Smooth muscle cell (in vitro differentiated cells): ENCODE results near the gene COX19. TPM values are rescaled to one million over a fixed set of nuclear protein-coding genes. Genes with fewer than 3 reads are reported as not detected.

Experiments used
- DNase-seq: peaks from one replicate; lab custom pipeline; 2025; ENCODE audit not compliant: unreplicated experiment; lab: John Stamatoyannopoulos, UW
- H2AFZ ChIP-seq: fragments of 200-600 bp; sonication (generic); 2 replicates; pipeline ENCODE4 v1.6.0; 2016; ENCODE audit warnings: antibody characterized with exemption, low read depth, mild to moderate bottlenecking
- H3F3A ChIP-seq: fragments of 200-600 bp; sonication (generic); 2 replicates; pipeline ENCODE4 v1.6.0; 2017; ENCODE audit warnings: antibody characterized with exemption, low read depth
- H3K27ac ChIP-seq: fragments of 200-600 bp; sonication (generic); 2 replicates; pipeline ENCODE4 v1.5.1; 2016; ENCODE audit warnings: low read depth, mild to moderate bottlenecking
- H3K27me3 ChIP-seq: fragments of 200-600 bp; sonication (generic); 2 replicates; pipeline ENCODE4 v1.6.1; 2016; ENCODE audit warnings: low read depth, mild to moderate bottlenecking
- H3K36me3 ChIP-seq: fragments of 200-600 bp; sonication (generic); 2 replicates; pipeline ENCODE4 v1.5.1; 2016; ENCODE audit warnings: low read depth
- H3K4me1 ChIP-seq: fragments of 200-600 bp; sonication (generic); 2 replicates; pipeline ENCODE4 v1.5.1; 2016; ENCODE audit warnings: low read depth
- H3K4me2 ChIP-seq: fragments of 200-600 bp; sonication (generic); 2 replicates; pipeline ENCODE4 v1.6.0; 2016; ENCODE audit warnings: mild to moderate bottlenecking
- H3K4me3 ChIP-seq: fragments of 200-600 bp; sonication (generic); 2 replicates; pipeline ENCODE4 v1.5.1; 2016; ENCODE audit warnings: mild to moderate bottlenecking
- H3K79me2 ChIP-seq: fragments of 200-600 bp; sonication (generic); 2 replicates; pipeline ENCODE4 v1.6.0; 2016; ENCODE audit warnings: low read depth, mild to moderate bottlenecking
- H3K9ac ChIP-seq: fragments of 200-600 bp; sonication (generic); 2 replicates; pipeline ENCODE4 v1.6.0; 2016; ENCODE audit warnings: low read depth
- H3K9me3 ChIP-seq: fragments of 200-600 bp; sonication (generic); replicated peaks from 2 replicates; pipeline ENCODE4 v1.5.1; 2016; ENCODE audit warnings: low read depth
- H4K20me1 ChIP-seq: fragments of 200-600 bp; sonication (generic); 2 replicates; pipeline ENCODE4 v1.6.0; 2016; ENCODE audit warnings: low read depth
- CTCF ChIP-seq: fragments of 200-600 bp; sonication (generic); IDR thresholded peaks from 2 replicates; pipeline ENCODE4 v1.5.1; 2017; ENCODE audit warnings: borderline replicate concordance, mild to moderate bottlenecking, antibody characterized with exemption; ENCODE audit not compliant: insufficient read depth, poor library complexity, severe bottlenecking
- WGBS: methylation state at CpG from one replicate; pipeline ENCODE4 v1.1.7; 2016; ENCODE audit warnings: low lambda C conversion rate; 5-methylcytosine and 5-hydroxymethylcytosine counted together
- polyA plus RNA-seq: library from polyadenylated mRNA; unstranded; fragments of >200 nt; fragmentation: Nextera tagmentation; extraction: Ambion mirVana; gene quantifications from 2 replicates; pipeline ENCODE4 v1.2.1, GENCODE V29; 2016
- total RNA-seq: library from RNA; depleted of rRNA; stranded (reverse); fragments of >200 nt; gene quantifications from 2 replicates; pipeline ENCODE4 v1.2.3, GENCODE V29; 2014

The COX19 gene
- total and polyA plus RNA-seq, 2 experiments from 2014 or later, result 10.0 to 10.4 TPM

GRCh38 chr7:1019789-1020610 is 44.7 kb upstream of the COX19 start:
- no peak overlapping the region for H3K4me3 ChIP-seq
- no peaks in the 10 kb centered on the region for H3K36me3 ChIP-seq
- H3K4me2 ChIP-seq, result no peak overlapping the region
- WGBS, result 97% methylated on average over 38 of the region's 42 CpGs
- no peaks in the 10 kb centered on the region for H3K79me2 ChIP-seq
- H4K20me1 ChIP-seq, result peaks cover 77% of the 10 kb centered on the region
- H3K9me3 ChIP-seq, result no peaks in the 10 kb centered on the region
- H3F3A ChIP-seq, result no peaks in the 10 kb centered on the region
- no peak overlapping the region for H3K9ac ChIP-seq
- no peak for TF ChIP-seq CTCF
- no peak overlapping the region for H3K27ac ChIP-seq
- no peak overlapping the region for H2AFZ ChIP-seq
- no peak for DNase-seq
- H3K4me1 ChIP-seq, result no peaks in the 10 kb centered on the region
- H3K27me3 ChIP-seq, result no peaks in the 10 kb centered on the region

GRCh38 chr7:1019255-1019785 is 44.0 kb upstream of the COX19 start:
- Histone ChIP-seq H3K4me2 (no peak overlapping the region), H3K9ac (no peak overlapping the region), H3K79me2 (no peaks in the 10 kb centered on the region), H3K27me3 (no peaks in the 10 kb centered on the region), H4K20me1 (peaks cover 77% of the 10 kb centered on the region), H3K27ac (no peak overlapping the region), H3K4me1 (no peaks in the 10 kb centered on the region), H3K9me3 (no peaks in the 10 kb centered on the region), H3K4me3 (no peak overlapping the region), H3F3A (no peaks in the 10 kb centered on the region), H3K36me3 (no peaks in the 10 kb centered on the region), H2AFZ (no peak overlapping the region)
- TF ChIP-seq CTCF, result no peak
- DNase-seq, result no peak
- 95% methylated on average over 14 of the region's 14 CpGs for WGBS

- no peak overlapping the region for H3K4me3 ChIP-seq
- H3K79me2 ChIP-seq, result no peaks in the 10 kb centered on the region
- no peaks in the 10 kb centered on the region for H3K9me3 ChIP-seq
- no peaks in the 10 kb centered on the region for H3F3A ChIP-seq
- no peak overlapping the region for H3K27ac ChIP-seq
- WGBS, result 96% methylated on average over 13 of the region's 13 CpGs
- H3K27me3 ChIP-seq, result no peaks in the 10 kb centered on the region
- no peak overlapping the region for H2AFZ ChIP-seq
- no peak for DNase-seq
- no peaks in the 10 kb centered on the region for H3K4me1 ChIP-seq
- H3K9ac ChIP-seq, result no peak overlapping the region
- no peaks in the 10 kb centered on the region for H3K36me3 ChIP-seq
- H3K4me2 ChIP-seq, result no peak overlapping the region
- TF ChIP-seq CTCF, result no peak
- peaks cover 78% of the 10 kb centered on the region for H4K20me1 ChIP-seq
These were observed 43.0 kb upstream of the COX19 start for GRCh38 chr7:1018334-1018695.
